Cortex of kidney (tissue), 1 donor: Measurements from ENCODE around the gene GDF10.

ENCODE experiments used
- DNase-seq: peaks from one replicate; lab custom pipeline; 2025; lab: John Stamatoyannopoulos, UW

Gene GDF10

GRCh38 chr10:47315421-47315820, 15.4 kb downstream of the GDF10 start:
- no peak for DNase-seq

GRCh38 chr10:47316131-47316530, 16.1 kb downstream of the GDF10 start:
- no peak for DNase-seq

GRCh38 chr10:47317251-47317650, 17.3 kb downstream of the GDF10 start:
- no peak for DNase-seq

- DNase-seq: no peak
Observed at GRCh38 chr10:47318706-47319105, 18.7 kb downstream of the GDF10 start.

- no peak for DNase-seq
Observed at GRCh38 chr10:47319784-47320183, 19.8 kb downstream of the GDF10 start.

- no peak for DNase-seq
Observed at GRCh38 chr10:47320812-47321211, 20.8 kb downstream of the GDF10 start.

GRCh38 chr10:47321521-47322195, 21.7 kb downstream of the GDF10 start:
- DNase-seq: no peak

GRCh38 chr10:47322300-47323061, 22.5 kb downstream of the GDF10 start, which contains the start of gene GDF2:
TSS of gene GDF2 (plus strand) at chr10:47322454. CDS start at chr10:47322669, 215 bp downstream.
- no peak for DNase-seq

- DNase-seq: no peak
Observed at GRCh38 chr10:47323087-47323486, 23.1 kb downstream of the GDF10 start.

GRCh38 chr10:47323636-47324296, 23.8 kb downstream of the GDF10 start:
- DNase-seq: no peak

GRCh38 chr10:47325303-47326291, 25.6 kb downstream of the GDF10 start:
- DNase-seq: no peak

- no peak for DNase-seq
Observed at GRCh38 chr10:47326306-47326926, 26.4 kb downstream of the GDF10 start.

GRCh38 chr10:47326927-47327330, 26.9 kb downstream of the GDF10 start:
- DNase-seq: no peak

- DNase-seq: no peak
Observed at GRCh38 chr10:47329855-47330254, 29.9 kb downstream of the GDF10 start.

GRCh38 chr10:47330366-47330765, 30.4 kb downstream of the GDF10 start:
- DNase-seq: no peak

GRCh38 chr10:47330804-47331203, 30.8 kb downstream of the GDF10 start:
- no peak for DNase-seq

GRCh38 chr10:47331491-47331890, 31.5 kb downstream of the GDF10 start:
- DNase-seq: no peak

GRCh38 chr10:47331954-47332353, 32.0 kb downstream of the GDF10 start:
- DNase-seq: no peak

GRCh38 chr10:47332371-47332770, 32.4 kb downstream of the GDF10 start:
- DNase-seq: no peak

GRCh38 chr10:47332946-47333345, 32.9 kb downstream of the GDF10 start:
- DNase-seq: no peak

GRCh38 chr10:47333532-47333931, 33.5 kb downstream of the GDF10 start:
- DNase-seq: no peak
